Measurements from ENCODE around the gene LRRC31.

The LRRC31 gene

DNA sequence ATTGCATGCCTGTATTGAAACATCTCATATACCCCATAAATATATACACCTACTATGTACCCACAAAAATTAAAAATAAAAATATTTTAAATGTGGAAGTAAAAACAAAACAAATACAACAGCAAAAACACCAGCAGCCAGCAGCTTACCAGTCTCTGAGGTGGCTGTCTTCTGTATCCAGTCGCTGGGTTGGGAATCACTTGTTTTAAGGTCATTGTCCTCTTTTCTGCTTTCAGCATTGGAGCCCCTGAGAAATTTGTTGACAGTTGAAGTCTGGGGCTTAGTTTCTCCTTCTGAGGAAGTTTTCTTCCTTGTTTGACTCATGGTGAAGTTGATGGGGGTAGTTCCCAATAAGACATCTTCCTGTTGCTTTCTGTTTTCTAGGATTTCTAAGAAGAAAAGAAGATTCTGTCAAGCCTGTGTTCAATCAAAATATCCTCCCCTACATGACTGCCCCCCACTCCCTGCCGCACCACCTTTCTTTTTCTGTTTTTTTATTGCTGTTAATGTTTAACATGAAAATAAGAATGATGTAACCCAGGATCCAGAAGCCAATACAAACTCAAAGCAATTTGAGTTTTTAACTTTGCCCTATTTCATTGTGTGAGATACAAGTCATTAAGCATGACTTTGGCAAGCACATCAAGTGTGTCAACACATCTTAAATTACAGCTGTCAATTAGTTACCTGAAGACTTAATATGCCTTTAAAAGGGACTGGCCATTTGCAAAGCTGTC lies at the start of gene LRRC31:
Gene LRRC31 (minus strand): TSS at position 452 of the 737 bp plus-strand sequence. CDS start 128 bp downstream, at position 324.
- no peak for DNase-seq (ENCODE audit: low read depth, low spot score)

DNA sequence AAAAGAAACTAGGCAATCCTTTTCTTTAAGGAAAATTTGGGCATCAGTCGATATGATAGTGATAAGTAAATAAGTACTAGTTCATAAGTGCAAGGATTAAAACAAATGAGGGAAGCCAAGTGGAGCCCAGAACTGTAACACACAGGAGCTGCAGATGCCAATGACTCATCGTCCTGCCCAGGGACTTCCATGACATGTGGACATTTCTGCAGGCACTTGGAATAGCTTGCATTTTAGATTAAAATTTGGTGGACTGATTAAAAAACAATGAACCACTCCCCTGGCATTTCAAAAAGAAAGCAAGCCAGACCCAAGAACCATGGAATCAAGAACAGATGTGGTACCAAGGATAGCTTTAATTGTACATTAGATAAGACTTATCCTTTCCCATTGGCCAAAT lies 44.6 kb upstream of the LRRC31 start:
- no peak for DNase-seq (ENCODE audit: low read depth, low spot score)

DNA sequence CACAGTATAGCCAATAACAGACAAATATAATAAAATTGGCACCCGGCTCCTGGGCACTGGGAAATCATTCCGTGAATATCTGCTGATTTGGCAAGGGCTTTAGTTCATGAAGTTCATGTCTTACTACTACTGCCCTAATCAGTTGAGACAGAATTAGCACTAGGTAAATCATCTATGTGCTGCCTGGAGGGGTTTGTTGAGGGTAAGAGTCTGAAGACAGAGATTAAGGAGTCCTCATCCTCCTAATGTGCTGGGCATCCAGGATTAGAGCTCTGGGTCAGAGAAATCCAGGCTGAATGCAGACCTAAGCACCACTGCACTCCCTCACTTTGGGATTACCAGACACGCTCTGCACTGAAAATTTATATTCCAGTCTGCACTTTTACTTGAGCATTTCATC lies 43.6 kb upstream of the LRRC31 start:
- DNase-seq (ENCODE audit: low read depth, low spot score), result no peak

DNA sequence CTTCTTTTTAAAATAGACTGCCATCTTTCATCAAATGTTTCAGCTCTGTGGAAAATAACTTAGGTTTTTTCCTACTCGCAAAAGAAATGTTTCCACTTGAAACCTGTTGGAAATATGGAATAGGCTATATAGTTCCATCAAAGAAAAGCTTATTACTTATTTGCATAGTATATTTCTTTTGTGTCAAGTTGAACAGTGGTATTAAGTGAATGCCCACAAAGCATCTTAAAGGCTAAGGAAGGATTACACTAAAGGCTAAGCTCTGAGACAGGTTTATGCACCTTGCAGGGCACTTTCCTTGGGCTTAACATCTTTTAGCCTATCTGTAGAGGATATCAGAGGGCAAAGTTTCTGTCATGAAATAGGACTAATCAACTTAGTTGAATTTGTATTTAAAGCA lies 41.5 kb upstream of the LRRC31 start, which contains the start of gene SAMD7:
Gene SAMD7 (plus strand): TSS at position 301 of the 400 bp plus-strand sequence. CDS start 7,927 bp downstream, outside the sequence.
- no peak for DNase-seq (ENCODE audit: low read depth, low spot score)

DNA sequence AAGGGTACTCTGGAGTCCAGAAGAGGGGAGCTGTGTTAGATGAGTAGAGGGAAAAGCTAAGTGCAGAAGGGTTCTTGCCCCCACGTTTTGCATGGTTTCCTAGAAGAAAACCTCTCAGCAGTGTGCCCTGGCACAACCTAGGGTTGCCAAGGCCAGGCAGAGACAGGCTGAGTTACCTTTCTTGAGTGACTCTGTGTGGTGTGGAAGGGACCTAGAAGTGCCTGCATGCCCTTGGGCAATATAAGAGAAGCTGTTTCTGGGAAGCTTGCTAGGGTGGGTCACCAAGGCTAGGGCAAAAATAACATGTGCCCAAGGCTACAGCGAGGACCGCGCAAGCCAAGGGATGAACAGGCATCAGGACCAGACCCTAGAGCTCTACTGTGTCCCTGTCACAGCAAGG lies 38.2 kb upstream of the LRRC31 start:
- no peak for DNase-seq (ENCODE audit: low read depth, low spot score)

DNA sequence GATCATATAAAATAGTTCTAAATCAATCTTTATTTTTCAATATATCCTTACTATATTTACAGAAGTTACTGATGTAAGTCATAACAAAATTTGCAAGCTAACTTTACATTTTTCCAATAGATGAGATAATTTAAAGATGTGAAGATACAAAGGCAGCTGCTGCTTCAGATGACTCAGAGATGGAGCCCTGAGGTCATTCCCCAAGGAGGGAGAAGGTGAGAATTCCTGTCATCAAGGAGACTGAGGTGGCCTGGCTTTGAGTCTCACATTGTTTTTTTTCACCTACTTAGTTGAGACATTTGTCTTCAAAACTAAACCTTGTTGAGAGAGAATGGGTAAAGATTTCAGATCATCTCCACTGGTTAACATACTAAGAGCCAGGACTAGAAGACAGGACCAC lies 37.7 kb upstream of the LRRC31 start:
- DNase-seq (ENCODE audit: low read depth, low spot score), result no peak

DNA sequence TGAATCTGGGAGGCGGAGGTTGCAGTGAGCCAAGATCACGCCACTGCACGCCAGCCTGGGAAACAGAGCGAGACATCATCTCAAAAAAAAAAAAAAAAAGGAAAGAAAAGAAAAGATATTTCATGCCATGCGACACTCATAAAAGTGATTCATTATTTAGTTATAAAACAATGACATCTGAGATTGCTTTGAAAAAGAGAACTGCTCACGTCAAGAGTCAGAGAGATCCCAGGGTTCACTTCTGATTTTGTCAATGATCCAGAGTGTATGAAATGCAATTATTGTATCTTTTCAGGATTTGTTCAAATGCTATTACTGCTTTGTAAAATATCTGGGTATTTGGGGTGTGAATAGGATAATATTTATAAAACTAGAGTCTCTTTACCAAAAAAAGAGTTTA lies 35.7 kb upstream of the LRRC31 start:
- DNase-seq (ENCODE audit: low read depth, low spot score), result no peak

DNA sequence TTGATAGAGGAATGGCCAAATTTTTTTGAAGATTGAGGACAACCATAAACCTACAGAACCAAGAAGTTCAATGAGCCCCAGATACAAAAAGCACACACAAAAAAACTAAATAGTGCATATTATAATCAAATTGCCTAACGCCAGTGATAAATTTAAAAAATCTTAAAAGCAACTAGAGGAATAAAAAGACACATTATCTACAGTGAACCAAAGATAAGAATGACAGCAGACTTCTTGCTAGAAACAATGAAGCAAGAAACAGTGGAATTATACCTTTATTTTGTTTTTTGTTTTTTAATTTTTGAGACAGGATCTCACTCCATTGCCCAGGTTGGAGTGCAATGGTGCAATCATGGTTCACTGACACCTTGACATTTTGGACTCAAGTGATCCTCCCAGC lies 31.7 kb upstream of the LRRC31 start:
- DNase-seq (ENCODE audit: low read depth, low spot score), result no peak

DNA sequence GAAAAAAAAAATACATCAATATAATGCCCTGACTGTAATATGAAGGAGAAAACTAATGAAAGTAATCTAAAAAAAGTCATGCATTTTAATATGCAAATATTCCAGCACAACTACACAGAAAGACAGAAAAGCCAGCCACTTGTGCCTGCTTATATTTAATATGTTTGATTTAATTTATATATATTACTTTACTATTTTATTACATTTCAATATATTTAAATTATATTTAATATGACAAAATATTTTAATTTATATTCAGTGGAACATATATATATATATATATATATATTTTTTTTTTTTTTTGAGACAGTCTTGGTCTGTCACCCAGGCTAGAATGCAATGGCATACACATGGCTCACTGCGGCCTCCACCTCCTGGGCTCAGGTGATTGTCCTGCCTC lies 27.5 kb upstream of the LRRC31 start:
- DNase-seq (ENCODE audit: low read depth, low spot score), result no peak

DNA sequence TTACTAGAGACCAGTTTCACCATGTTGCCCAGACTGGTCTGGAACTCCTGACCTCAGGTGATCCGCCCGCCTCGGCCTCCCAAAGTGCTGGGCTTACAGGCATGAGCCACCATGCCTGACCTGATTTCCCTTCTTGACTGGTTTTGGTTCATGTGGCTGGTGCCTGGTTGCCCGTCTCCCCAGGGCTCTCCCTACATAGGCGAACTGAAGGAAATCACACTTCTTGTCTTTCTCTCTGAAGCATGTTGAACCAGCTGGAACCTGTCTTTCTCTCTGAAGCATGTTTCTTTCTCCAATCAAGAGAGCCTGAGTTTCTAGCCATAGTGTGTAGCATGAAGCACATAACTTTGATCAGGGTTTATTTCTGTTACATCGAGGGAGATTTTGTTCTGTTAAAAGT lies 25.3 kb upstream of the LRRC31 start:
- no peak for DNase-seq (ENCODE audit: low read depth, low spot score)

DNA sequence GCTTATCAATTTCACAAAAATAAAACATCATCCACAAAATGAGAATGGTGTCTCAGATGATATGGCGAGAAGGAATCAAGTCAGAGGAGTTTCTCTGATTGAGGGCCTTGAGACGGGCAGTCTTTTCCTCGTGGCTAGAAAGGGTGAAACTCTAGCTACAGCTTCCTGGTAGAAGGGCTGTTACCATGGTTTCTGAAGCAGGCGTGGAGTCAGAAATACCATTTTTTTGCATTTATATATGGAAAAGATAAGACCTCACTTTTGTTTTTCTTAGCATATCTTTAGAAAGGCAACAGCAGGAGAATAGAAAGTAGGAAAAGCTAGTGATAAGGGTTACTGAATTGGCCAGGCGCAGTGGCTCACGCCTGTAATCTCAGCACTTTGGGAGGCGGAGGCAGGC lies 24.4 kb upstream of the LRRC31 start:
- no peak for DNase-seq (ENCODE audit: low read depth, low spot score)

DNA sequence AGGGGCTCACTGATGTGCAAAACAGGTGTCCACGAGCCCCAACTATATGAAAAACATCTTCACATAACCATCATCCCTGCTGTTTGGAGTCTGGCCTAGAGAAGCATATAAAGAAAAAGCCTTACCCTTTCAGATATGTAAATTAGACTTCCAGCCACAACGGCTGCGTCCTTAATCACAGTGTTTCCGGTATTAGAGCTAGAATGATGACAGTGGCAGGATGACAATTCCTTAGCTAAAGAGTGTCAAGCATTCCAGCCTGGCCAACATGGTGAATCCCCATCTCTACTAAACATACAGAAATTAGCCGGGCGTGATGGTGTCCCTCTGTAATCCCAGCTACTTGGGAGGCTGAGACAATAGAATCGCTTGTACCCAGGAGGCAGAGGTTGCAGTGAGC lies 22.2 kb upstream of the LRRC31 start:
- no peak for DNase-seq (ENCODE audit: low read depth, low spot score)

DNA sequence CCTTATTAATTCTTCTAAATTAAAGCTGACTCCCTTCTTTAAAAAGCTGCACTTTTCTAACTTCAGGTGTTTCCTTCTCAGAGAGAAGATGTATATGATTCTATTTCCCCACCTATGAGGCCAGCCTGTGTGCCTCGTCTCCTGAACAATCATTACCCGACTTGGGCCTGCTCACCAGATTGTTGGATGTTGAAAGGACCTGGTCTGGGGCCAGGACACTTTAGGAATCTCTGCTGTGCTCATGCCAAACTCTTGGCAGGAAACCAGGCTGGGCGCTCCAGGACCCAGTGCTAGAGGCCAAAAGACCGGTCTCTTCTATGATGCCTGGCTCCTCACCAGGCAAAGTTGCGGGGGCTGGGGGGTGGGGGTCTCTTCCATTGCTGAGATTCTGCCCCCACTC lies 16.9 kb upstream of the LRRC31 start:
- no peak for DNase-seq (ENCODE audit: low read depth, low spot score)

DNA sequence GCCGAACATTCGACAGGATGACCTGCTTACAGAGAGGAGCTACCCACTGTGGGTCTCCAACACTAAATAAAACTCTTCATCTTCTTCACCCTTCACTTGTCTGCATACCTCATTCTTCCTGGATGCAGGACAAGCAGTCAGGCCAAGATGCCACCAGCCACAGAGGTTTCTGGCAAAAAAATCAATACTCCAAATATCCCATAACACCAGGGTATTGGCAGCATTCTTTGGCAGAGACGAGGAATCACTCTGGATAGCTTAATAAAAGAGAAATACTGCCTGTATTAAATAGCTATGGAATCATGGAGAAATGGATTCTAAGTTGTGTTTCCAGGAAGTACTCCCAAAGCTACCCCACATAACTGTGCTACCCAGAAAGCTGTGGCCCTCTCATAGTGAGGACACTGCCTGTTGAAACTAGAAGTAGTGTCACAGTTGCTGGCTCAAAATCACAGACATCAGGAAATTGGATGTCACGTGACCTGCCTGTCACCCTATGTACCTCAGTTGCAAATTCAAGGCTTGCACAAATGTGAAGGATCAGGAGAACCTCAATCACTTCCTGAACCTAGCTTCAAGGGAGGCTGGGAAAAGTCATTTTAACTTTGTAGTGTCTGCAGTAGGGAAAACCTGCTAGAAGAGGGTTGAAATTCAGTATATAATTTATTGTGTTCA lies 11.0 kb upstream of the LRRC31 start:
- DNase-seq (ENCODE audit: low read depth, low spot score), result no peak

DNA sequence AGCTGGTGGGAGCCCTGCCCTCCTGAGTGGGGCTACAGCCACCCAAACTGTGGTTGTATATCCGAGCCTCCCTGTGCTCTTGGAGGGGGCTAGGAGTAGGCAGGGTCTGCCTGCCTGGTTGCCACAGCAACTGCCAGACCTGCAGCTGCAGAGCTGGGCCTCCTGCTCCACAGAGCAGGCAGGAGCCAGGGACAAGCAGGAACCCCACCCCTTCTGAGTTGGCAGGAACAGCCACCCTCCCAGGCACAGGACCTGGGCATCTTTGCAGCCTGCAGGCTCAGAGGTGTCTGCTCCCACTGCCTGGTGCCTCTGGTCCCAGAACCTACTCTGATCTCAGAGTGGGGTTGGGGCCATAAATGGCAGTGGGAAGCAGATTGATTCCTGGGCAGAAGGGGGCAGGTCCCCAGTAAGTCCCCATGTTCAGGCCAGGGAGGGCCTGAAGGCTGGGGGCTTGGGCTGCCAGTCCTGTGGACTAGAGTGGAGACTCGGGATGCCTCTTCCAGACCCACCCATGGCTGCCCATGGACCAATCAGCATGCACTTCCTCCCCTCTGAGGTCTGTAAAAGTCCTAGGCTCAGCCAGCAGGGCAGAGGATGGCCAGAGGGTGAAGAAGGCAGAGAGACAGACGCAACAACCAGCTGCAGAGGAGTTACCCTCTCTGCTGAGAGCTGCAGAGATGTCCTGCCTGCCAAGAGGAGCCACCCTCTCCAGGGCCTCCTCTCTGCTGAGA lies 10.3 kb upstream of the LRRC31 start:
- DNase-seq (ENCODE audit: low read depth, low spot score), result no peak

DNA sequence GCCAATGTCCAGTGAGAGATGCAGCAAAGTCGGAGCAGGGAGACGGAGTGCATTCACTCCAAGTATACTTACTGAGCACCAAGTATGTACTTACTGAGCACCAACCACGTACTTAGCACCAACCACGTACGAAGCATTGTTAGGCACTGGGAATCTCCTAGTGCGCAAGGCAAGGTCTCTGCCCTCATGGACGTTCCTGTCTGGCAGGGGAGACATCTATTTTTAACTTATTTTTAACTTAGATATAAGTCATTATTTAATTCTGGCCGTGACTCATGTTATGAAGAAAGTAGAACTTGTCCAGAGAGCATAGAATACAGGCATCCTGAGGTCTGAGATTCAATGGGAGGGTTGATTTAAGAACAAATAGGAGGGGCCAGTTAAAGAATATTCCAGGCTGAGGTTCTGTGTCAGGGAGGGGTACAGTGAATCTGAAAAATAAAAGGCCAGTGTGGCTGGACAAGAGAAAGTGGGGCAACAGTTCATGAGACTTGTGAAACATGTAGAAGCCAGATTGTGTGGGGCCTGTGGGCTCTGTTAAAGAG lies 9.3 kb upstream of the LRRC31 start:
- DNase-seq (ENCODE audit: low read depth, low spot score), result no peak

DNA sequence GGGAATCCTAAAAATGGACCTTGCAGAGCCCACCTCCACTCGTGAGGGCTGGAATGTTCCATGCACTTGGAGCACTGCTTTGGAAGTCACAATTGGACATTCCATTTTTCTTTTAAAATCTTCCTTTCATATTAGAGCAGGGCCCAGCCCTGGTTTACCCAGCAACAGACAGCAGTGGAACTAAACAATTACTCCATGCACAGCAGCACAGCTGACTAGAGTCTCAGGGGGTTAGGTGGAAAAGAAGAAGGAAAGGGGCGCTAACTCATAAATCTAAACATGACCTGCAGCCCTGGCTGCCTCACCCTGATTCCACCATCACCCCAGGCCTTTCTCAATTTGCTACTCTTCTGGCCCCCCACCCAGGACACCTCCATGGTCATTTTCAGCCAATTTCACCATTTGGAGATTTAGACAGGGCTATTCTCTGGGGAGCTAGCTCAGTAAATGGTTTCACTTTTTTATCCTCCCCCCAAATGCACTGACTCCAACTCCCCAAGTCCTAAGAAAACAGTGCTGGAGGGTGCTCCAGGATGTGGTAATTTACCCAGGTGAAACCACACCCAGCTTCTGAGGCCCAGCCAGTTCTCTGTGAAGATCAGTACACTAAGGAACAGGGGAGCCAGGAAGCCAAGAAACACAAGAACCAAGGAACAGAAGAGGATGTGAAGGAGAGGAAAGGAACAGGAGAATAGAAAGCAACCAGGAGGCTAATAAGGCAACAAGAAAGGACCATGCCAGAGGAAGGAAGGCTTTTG lies 1.6 kb upstream of the LRRC31 start:
- no peak for DNase-seq (ENCODE audit: low read depth, low spot score)

DNA sequence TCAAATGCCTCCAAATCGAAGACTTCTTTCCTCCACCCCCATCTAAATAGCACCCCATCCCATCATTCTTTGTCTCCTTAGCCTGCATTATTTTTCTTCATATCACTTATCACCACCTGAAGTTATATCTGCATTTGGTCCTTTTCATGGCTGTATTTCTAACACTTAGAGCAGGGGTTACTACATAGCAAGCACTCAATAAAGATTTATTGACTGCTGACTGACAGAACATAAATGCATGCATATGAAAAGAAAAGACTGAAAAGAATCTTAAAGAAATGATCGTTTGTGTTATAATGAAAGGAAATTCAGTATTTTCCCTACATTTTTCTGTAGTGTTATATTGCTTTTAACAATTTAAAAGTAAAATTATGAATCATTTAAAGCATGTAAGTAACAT lies 1.4 kb downstream of the LRRC31 start:
- no peak for DNase-seq (ENCODE audit: low read depth, low spot score)

DNA sequence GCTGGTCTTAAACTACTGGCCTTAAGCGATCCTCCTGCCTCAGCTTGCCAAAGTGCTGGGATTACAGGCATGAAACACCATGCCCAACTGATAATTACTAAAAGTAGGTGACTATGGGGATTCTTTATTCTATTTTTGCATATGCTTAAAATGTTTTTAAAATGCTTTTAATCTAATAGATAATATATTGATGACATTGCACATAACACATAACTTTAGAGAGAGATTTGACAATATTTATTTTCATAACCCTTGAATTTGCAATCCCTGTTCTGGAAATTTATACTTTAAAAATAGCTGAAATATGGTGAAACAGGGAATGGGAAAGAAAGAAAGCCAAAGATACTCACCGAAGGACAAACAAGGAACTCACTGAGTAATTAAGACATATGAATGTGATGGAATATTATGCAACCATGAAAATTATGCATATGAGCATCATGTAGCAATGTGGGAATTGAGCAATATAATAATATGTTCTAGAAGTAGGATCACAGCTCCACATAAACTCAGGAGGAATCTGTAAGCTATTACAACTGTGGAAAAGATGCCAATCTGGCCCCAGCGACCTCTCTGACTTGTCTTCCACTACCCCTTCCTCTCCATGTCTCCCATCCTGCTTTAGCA lies 2.0 kb downstream of the LRRC31 start:
- DNase-seq (ENCODE audit: low read depth, low spot score), result no peak

DNA sequence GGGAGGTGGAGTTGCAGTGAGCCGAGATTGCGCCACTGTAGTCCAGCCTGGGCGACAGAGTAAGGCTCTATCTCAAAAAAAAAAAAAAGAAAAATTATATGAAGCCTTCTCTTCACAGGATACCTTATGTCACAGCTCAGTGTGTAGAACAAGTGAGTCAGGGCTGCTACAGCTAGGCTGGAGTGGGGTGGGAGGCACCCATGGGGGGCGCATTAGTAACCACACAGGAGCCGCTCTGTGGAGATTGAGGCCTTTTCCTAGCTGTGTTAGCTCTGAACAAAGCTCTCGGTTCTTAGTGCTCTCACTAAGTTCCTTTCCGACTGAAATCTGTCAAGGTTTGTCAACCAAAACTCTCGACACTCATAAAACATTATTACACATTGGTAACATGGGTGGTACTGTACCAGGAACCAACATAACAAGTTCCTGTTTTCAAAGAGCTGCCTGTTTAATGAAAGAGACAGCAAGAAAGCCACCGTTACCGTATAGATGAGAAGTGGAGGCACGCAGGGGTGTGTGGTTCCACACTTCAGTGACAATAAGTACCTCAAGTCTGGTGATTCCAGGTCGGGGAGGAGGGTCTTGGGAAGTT lies 4.5 kb downstream of the LRRC31 start:
- DNase-seq (ENCODE audit: low read depth, low spot score), result no peak

DNA sequence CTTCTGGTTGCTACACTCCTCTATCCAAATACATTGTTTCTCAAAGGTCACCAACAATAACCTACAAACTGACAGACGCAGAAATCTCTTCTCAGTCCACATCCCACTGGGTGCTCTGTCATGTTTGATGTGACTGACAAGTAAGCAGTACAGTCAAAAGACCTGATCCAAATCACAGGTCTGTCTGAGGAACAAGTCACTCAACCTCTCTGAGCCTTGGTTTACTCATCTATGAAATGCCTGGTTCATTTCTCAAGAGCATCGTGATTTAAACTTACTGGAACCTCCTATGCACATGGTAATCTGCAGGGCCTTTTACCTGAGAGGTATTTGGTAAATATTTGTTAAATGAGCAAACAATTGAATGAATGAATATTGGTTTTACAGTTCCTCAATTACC lies 5.5 kb downstream of the LRRC31 start:
- DNase-seq (ENCODE audit: low read depth, low spot score), result no peak

Measured in iPS DF 19.7 (cell line).